IMR-90 (cell line): ENCODE measurements around the gene STKLD1. TPM values are rescaled to one million over a fixed set of nuclear protein-coding genes. Genes with fewer than 3 reads are reported as not detected.

Experiments used
- ATAC-seq: fragments of 200-7000 bp; cut with Tn5 transposase; 2 replicates; pipeline ENCODE4 v1.9.1; 2020; ENCODE audit warnings: low read depth, mild to moderate bottlenecking, moderate library complexity
- BruUV-seq: library from RNA; stranded (reverse); fragments of 400-500 nt; replicated peaks from 2 replicates; lab custom pipeline; 2021; lab: Mats Ljungman, UMichigan
- CTCF ChIA-PET: fragments of 300-600 bp; formaldehyde crosslinking; extraction: SDS; loops from one replicate; lab custom pipeline; 2021; ENCODE audit warnings: antibody characterized with exemption; lab: Yijun Ruan, JAX
- POLR2A ChIA-PET: fragments of 300-600 bp; sonication (Branson Sonifier 250); formaldehyde crosslinking; loops from one replicate; lab custom pipeline; 2022; ENCODE audit warnings: antibody characterized with exemption; ENCODE audit not compliant: unreplicated experiment; lab: Charles Lee
- DNase-seq: peaks from one replicate; pipeline ENCODE4 v3.0.0; 2013
- H2AFZ ChIP-seq: replicated peaks from 2 replicates; pipeline ENCODE3; 2013; ENCODE audit warnings: low read length, mild to moderate bottlenecking; ENCODE audit not compliant: poor library complexity
- H2AK5ac ChIP-seq: 2 replicates; pipeline ENCODE4 v1.6.1; 2013; ENCODE audit warnings: low read depth, low read length, inconsistent platforms
- H2AK9ac ChIP-seq: replicated peaks from 2 replicates; pipeline ENCODE3; 2013; ENCODE audit warnings: mild to moderate bottlenecking, low read depth, low read length, moderate library complexity; ENCODE audit not compliant: poor library complexity
- H2BK120ac ChIP-seq: 2 replicates; pipeline ENCODE4 v1.6.1; 2013; ENCODE audit warnings: low read depth, low read length, inconsistent platforms
- H2BK15ac ChIP-seq: 3 replicates; pipeline ENCODE4 v1.6.1; 2013; ENCODE audit warnings: low read depth, low read length, inconsistent platforms
- H2BK20ac ChIP-seq: 2 replicates; pipeline ENCODE4 v1.6.1; 2013; ENCODE audit warnings: low read depth, mild to moderate bottlenecking, inconsistent platforms, low read length, moderate library complexity
- H2BK5ac ChIP-seq: 2 replicates; pipeline ENCODE4 v1.6.1; 2013; ENCODE audit warnings: mild to moderate bottlenecking, low read depth, low read length, inconsistent platforms; ENCODE audit not compliant: poor library complexity, severe bottlenecking
- H3K14ac ChIP-seq: replicated peaks from 2 replicates; pipeline ENCODE4 v1.6.1; 2013; ENCODE audit warnings: low read depth, low read length, inconsistent platforms
- H3K18ac ChIP-seq: 2 replicates; pipeline ENCODE4 v1.6.1; 2013; ENCODE audit warnings: low read depth, low read length, control low read depth
- H3K23ac ChIP-seq: 2 replicates; pipeline ENCODE4 v1.6.1; 2013; ENCODE audit warnings: low read depth, low read length, inconsistent platforms
- H3K27ac ChIP-seq: 2 replicates; pipeline ENCODE4 v1.5.1; 2013; ENCODE audit warnings: mild to moderate bottlenecking, control low read depth, low read length; ENCODE audit not compliant: insufficient read depth
- H3K27me3 ChIP-seq: 2 replicates; pipeline ENCODE4 v1.6.1; 2013; ENCODE audit warnings: low read length; ENCODE audit not compliant: control insufficient read depth, insufficient read depth
- H3K36me3 ChIP-seq: 2 replicates; pipeline ENCODE4 v1.6.1; 2013; ENCODE audit warnings: low read length, mixed read lengths; ENCODE audit not compliant: control insufficient read depth, insufficient read depth
- H3K4ac ChIP-seq: 2 replicates; pipeline ENCODE4 v1.6.1; 2013; ENCODE audit warnings: low read depth, low read length, inconsistent platforms
- H3K4me1 ChIP-seq: 2 replicates; pipeline ENCODE4 v1.6.1; 2013; ENCODE audit warnings: low read length, mixed read lengths; ENCODE audit not compliant: control insufficient read depth, insufficient read depth
- H3K4me2 ChIP-seq: 2 replicates; pipeline ENCODE4 v1.6.1; 2013; ENCODE audit warnings: low read depth, mild to moderate bottlenecking, control low read depth, low read length, moderate library complexity
- H3K4me3 ChIP-seq: 2 replicates; pipeline ENCODE4 v1.5.1; 2013; ENCODE audit warnings: low read depth, mild to moderate bottlenecking, control low read depth, low read length, moderate library complexity; ENCODE audit not compliant: insufficient read depth
- H3K56ac ChIP-seq: 2 replicates; pipeline ENCODE4 v1.6.1; 2013; ENCODE audit warnings: low read length, inconsistent platforms; ENCODE audit not compliant: insufficient read depth; ENCODE audit errors: extremely low read depth
- H3K79me1 ChIP-seq, 2 experiments: 2 replicates each; pipeline ENCODE4 v1.6.1; 2013; ENCODE audit warnings: low read length in 2 of 2, inconsistent platforms in 1 of 2, low read depth in 1 of 2
- H3K9ac ChIP-seq: 2 replicates; pipeline ENCODE4 v1.6.1; 2013; ENCODE audit warnings: low read depth, low read length, control low read depth
- H3K9me1 ChIP-seq: 2 replicates; pipeline ENCODE4 v1.6.1; 2013; ENCODE audit warnings: low read length, inconsistent platforms; ENCODE audit not compliant: insufficient read depth
- H3K9me3 ChIP-seq: 2 replicates; pipeline ENCODE4 v1.6.1; 2013; ENCODE audit warnings: low read length; ENCODE audit not compliant: control insufficient read depth, insufficient read depth
- H4K20me1 ChIP-seq: 2 replicates; pipeline ENCODE4 v1.6.1; 2013; ENCODE audit warnings: low read length, inconsistent platforms; ENCODE audit not compliant: insufficient read depth
- H4K5ac ChIP-seq: 2 replicates; pipeline ENCODE4 v1.6.1; 2013; ENCODE audit warnings: mild to moderate bottlenecking, low read depth, low read length, control low read depth
- H4K8ac ChIP-seq, 2 experiments: 2 replicates each; pipeline ENCODE4 v1.6.1; 2013; ENCODE audit warnings: low read depth in 2 of 2, low read length in 2 of 2, control low read depth in 1 of 2, inconsistent platforms in 1 of 2
- H4K91ac ChIP-seq: 2 replicates; pipeline ENCODE4 v1.6.1; 2013; ENCODE audit warnings: low read depth, low read length, inconsistent platforms; ENCODE audit not compliant: insufficient read depth
- POLR2A ChIP-seq: IDR thresholded peaks from 2 replicates; pipeline ENCODE4 v1.6.1; 2012; ENCODE audit warnings: mild to moderate bottlenecking, low read depth, low read length
- WGBS, 2 experiments: methylation state at CpG; one replicate each; pipeline versions ENCODE4 v1.1.5 to v1.1.7; 2013; ENCODE audit warnings: missing lambda C conversion rate in 2 of 2; ENCODE audit not compliant: insufficient read length in 1 of 2; ENCODE audit errors: extremely low coverage in 2 of 2; 5-methylcytosine and 5-hydroxymethylcytosine counted together
- dilution Hi-C: fragments of 300-500 bp; cut with HindIII; formaldehyde crosslinking; loops from one replicate; pipeline ENCODE4 v1.14.3; 2018; ENCODE audit warnings: low sequenced_read_pairs; ENCODE audit not compliant: unreplicated experiment
- in situ Hi-C: fragments of 300-500 bp; cut with MboI; formaldehyde crosslinking; loops from 3 replicates; pipeline ENCODE4 v1.14.3; 2019; ENCODE audit warnings: low sequenced_read_pairs, inconsistent platforms, mixed read lengths
- intact Hi-C: fragments of 100-400 bp; cut with micrococcal nuclease; formaldehyde crosslinking; loops from 2 replicates; pipeline ENCODE4 v1.10.0; 2022
- polyA plus RNA-seq, 3 experiments: library from polyadenylated mRNA; depleted of rRNA; stranded (reverse); fragments of >200 nt; gene quantifications; 2 replicates each; pipeline ENCODE4 v1.2.3, GENCODE V29; 2012; ENCODE audit warnings: low replicate concordance in 1 of 3
- total RNA-seq: library from RNA; depleted of rRNA; stranded (reverse); fragments of >200 nt; gene quantifications from 2 replicates; pipeline ENCODE4 v1.2.3, GENCODE V29; 2012
- TF ChIP-seq, protein P1 (sequence below): fragments of 150-350 bp; IDR thresholded peaks from 2 replicates; pipeline ENCODE4 v1.6.1; 2017; ENCODE audit warnings: mild to moderate bottlenecking, antibody characterized with exemption, low read length, low read depth

The STKLD1 gene
- total and polyA plus RNA-seq, 2 of the 4 experiments (the other 2 are of a cell fraction) = 0.54 to 0.65 TPM

GRCh38 chr9:133443248-133443647, 67.1 kb downstream of the STKLD1 start:
- Histone ChIP-seq H4K5ac (no peak overlapping the region), H3K4me3 (no peak overlapping the region), H2BK120ac (no peak overlapping the region), H3K4me2 (no peak overlapping the region), H2AK5ac (no peak overlapping the region), H3K56ac (no peak overlapping the region), H4K20me1 (no peaks in the 10 kb centered on the region), H2BK5ac (no peak overlapping the region), H3K9ac (no peak overlapping the region), H3K4ac (no peak overlapping the region), H3K27ac (no peak overlapping the region), H3K9me1 (no peaks in the 10 kb centered on the region), H3K23ac (no peak overlapping the region), H2BK15ac (no peak overlapping the region), H3K4me1 (no peaks in the 10 kb centered on the region), H3K18ac (no peak overlapping the region), H3K27me3 (peaks cover 15% of the 10 kb centered on the region), H4K8ac (no peak overlapping the region), H2AK9ac (peak overlapping the region; percentile 55), H2BK20ac (no peak overlapping the region), H3K14ac (no peak overlapping the region), H3K9me3 (no peaks in the 10 kb centered on the region), H3K79me1 (no peaks in the 10 kb centered on the region), H4K91ac (no peak overlapping the region), H2AFZ (no peak overlapping the region), H3K36me3 (no peaks in the 10 kb centered on the region)
- intact Hi-C loops (no loop called here), dilution Hi-C loops (no loop called here), in situ Hi-C loops (no loop called here)
- POLR2A ChIA-PET = no interaction called here
- WGBS, 2 experiments = 89% methylated on average over 7 of the region's 15 CpGs; no CpG with 5 or more reads in 1 of the 2 experiments
- no TSS peak for BruUV-seq
- DNase-seq (no peak), ATAC-seq (no peak)
- TF ChIP-seq POLR2A = no peak
- TF ChIP-seq, protein P1, sequence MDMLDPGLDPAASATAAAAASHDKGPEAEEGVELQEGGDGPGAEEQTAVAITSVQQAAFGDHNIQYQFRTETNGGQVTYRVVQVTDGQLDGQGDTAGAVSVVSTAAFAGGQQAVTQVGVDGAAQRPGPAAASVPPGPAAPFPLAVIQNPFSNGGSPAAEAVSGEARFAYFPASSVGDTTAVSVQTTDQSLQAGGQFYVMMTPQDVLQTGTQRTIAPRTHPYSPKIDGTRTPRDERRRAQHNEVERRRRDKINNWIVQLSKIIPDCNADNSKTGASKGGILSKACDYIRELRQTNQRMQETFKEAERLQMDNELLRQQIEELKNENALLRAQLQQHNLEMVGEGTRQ = no peak
- CTCF ChIA-PET = no interaction called here
